Stimulated activated CD4-positive, alpha-beta T cell treated with anti-CD3 and anti-CD28 coated beads, TNF-alpha, amount 100 ng/mL, for 24 hours (primary cell): ENCODE results near the gene INSL6.
"Not testable (repeated sequence)": the region's sequence is repeated elsewhere in the genome, so short reads cannot be mapped to it uniquely, and the experiment has no call there.

Experiments used
- DNase-seq, 3 experiments: peaks; one replicate each; pipeline ENCODE4 v3.0.0-alpha.2; 2020; ENCODE audit warnings: low read depth in 3 of 3

INSL6 gene, protein sequence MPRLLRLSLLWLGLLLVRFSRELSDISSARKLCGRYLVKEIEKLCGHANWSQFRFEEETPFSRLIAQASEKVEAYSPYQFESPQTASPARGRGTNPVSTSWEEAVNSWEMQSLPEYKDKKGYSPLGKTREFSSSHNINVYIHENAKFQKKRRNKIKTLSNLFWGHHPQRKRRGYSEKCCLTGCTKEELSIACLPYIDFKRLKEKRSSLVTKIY

DNA sequence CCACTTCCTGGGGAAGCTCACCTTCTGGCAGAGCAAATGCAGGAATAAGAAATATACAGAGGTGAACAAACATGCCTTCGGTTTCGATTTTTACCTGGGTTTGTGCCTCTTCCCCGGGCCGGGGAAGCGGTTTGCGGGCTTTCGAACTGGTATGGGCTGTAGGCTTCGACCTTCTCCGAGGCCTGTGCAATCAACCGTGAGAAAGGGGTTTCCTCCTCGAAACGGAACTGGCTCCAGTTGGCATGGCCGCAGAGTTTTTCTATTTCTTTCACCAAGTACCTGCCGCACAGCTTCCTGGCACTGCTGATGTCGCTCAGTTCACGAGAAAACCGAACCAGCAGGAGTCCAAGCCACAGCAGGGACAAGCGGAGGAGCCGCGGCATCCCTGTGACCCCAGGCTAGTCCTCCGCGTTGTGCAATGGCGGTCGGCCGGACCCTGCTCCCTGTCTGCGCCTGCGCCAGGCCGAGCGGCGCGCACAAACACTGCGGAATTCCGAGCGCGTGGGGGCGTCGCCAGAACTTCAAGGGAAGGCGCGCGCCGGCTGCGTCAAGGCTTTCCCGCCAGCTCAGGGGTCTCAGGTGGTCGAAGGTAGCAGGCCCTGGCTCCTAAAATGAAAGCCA, at the start of gene INSL6:
TSS of gene INSL6 (minus strand) at position 420 of the 621 bp plus-strand sequence. CDS start at position 383, 37 bp downstream.
- no peak for DNase-seq

DNA sequence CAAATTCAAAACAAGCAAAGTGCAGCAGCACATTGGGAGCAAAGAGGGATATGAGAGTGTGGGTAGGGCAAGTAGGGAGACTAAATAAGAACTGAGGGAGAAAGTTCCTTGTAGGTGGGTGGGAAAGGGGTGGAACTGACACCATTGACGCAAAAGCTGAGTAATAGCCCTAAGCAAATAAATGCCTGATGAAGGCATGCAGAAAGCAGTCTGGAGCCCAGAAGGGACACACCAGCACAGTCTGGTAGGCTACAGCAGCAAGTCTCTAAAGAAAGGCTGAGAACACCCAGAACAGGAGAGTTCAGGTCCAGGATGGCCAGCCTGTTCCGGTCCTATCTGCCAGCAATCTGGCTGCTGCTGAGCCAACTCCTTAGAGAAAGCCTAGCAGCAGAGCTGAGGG, 45.8 kb upstream of the INSL6 start, which contains the start of gene INSL4:
TSS of gene INSL4 (plus strand) at position 208 of the 400 bp plus-strand sequence. CDS start at position 313, 105 bp downstream.
- no peak for DNase-seq

DNA sequence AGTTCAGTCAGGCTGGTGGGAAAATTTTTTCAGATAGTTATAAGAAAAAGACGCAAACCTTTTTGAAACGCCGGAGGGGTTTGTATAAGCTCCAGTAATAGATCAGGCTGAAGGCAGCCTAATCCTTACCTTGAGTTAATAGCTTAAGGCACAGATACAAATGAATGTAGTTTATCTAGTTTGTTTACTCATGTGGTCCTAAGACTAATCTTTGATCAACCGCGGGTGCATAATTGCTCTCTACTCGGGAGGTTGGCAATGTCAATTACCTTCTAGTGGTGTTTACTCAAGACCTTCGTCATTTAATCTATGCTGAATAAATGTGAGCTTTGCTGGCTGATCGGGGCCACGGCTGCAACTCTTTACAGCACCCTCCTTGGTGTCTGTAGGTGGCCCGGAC, 45.1 kb upstream of the INSL6 start:
- DNase-seq: no peak

DNA sequence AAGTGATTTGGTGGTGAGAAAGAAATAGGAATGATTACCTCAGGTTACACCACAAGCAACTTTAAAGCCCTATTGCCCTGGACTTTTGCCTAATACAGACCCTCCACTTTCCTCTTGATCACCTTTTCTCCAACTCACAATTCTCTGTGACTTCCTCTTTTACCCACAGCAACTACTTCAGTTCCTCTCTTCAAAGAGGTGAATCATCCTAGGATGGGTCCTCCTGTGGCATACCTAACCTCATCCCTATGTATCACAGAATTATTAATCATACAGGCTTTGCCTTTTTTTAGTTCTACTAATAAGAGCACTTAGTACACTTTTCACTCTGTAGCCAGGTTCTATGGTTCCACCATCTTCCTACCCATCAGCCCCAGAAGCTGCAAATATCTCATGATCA, 19.6 kb upstream of the INSL6 start:
- DNase-seq: no peak

DNA sequence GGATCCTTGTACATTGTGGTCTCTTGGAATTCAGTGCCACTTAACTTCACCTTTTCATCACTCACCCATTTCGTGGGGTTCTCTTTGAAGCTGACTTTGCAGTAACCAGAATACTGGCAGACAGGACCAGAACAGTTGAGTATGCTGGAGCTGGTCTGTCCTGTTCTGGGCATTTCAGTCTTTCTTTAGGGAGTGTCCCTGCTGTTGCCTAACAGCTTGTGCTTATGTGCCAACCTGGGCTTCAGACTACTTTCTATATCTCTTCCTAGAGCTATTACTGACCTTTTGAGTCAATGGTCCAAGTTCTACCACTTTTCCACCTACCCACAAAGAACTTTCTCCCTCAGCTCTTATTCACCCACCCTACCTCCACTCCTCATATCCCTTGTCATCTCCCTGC, 10.0 kb upstream of the INSL6 start:
- DNase-seq: no peak

DNA sequence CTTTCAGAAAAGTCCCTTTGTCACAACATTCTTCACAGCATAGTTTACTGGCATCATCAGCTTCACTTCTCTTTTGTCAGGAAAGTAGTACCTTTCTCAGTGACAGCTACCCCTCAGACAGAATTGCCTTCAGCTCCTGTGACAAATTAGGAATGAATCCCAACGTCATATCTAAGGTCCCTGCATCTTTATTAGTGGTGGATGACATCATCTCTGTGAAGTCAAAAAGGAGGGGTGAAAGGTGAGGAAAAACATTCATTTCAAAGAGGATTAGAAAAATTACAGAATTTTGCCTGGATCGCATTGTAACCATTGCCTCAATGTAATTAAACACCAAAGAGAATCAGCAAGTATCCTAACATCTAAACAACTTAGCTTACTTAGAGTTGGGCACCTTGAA, 7.9 kb upstream of the INSL6 start:
- DNase-seq: no peak

DNA sequence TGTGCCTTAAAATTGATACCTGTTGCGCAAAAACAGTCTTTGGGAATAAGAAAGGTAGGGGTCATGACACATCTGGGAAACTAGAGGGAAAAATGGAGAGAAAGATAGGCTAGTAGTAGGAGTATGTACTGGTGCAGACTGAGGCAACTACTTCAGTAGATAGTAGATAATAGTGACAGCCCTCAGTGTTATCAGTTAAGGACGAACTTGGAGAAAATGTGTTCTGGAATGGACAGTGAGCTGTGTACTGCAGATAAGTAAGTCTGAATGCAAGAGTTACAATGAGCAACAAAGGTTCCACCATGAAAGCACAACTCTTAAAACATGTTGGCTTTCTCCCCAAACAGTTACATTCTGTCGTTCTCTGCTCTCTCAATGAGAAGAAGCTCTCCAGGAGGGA, 6.5 kb upstream of the INSL6 start:
- no peak for DNase-seq

DNA sequence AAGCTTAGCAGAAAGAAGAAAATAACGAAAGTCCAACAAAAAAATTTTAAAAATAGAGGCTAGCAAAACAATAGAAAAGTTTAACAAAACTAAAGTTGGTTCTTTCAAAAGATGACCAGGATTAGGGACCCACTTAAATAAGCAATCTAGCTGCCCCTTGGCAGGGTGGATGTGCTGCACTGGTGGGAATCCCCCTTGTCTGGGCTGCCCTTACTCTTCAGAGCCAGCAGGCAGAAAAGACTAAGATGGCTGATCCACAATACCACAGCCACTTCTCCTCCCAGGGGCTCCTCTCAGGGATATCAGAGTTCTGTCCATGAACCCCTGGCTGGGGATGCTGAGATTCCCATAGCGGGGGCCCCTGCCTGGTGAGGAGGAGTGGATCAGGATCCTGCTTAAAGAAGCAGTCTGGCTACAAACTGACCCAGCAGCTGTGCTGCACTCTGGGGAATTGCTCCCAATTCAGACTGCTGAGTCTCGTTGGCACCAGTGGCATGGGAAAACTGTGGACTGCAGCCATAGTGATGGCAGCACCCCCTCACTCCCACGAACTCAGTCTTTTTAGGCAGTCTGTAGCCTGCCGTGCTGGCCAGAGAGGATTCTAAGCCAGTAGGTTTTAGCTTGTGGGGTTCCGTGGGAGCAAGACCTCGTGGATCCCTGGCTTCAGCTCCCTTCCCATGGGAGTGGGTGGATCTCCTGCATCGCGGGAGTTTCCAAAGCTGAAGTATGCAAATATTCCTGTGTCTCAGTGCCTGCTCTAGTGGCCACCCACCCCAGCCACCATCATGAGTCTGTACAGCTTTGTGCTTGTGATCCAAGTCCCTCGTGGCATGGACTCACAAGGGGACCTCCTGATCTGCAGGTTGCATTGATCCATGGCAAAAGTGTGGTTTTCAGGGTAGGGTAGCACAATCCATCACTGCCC, 2.9 kb upstream of the INSL6 start:
- no peak for DNase-seq

DNA sequence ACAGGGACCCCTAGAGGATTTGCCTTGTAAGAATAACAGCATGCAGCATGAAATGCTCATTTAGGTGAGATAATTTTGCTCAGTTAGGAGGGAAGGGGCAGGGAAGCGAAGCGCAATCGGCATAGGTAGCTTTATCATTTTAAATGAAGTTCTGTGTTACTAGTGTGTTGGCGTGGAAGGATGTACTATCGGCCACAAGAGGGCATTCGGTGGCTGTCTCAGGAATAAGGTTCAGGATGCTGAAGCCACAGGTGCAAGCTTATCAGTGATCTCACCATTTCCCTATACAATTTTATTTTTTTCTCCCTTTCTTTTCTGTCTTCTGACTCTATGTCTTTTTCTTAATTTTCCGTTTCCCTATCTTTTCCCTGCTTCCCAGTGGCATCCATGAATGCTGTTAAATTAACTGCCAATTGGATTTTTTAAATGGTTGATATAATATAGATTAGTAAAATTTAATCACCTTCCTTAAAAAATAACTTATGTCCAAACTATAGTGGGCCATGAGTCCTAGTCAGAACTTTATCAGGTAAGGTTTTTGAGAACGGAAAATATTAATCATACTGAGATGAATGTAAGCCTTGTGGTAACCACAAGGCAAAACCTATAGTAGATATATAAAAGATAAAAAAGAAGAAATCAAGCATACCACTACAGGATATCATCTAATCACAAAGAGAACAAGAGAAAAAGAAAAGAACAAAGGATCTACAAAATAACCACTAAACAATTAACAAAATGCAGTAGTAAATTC, 1.2 kb upstream of the INSL6 start:
- peak; percentile 7 to 48 (median 28) for DNase-seq

DNA sequence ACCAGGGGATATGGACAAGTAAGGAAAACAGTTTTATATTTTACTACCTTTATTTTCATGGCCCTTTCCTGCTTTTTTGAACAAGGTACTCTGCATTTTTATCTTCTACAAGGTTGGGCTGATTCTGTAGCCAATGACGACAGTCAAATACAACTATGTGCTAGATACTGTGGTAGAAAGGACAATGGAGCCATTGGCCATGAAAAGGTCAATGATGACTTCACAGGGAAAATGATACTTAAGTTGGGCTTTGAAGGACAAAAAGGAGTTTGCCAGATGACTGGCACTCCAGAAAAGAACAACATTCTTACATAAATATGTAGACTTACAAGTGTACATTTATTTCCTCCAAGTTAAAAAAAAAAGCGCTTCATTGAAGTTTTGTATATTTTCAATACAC, 663 bp downstream of the INSL6 start:
- DNase-seq: no peak

DNA sequence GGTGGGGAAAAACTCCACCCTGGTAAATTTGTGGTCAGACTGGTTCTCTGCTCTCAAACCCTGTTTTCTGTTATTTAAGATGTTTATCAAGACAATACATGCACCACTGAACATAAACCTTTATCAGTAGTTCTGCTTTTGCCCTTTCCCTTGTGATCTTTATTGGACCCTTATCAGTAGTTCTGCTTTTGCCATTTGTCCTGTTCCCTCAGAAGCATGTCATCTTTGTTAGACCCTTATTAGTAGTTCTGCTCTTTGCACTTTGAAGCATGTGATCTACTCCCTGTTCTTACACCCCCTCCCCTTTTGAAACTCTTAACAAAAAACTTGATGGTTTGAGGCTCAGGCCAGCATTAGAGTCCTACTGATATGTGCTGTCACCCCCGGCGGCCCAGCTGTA, 4.8 kb downstream of the INSL6 start:
- not testable (repeated sequence) for DNase-seq

DNA sequence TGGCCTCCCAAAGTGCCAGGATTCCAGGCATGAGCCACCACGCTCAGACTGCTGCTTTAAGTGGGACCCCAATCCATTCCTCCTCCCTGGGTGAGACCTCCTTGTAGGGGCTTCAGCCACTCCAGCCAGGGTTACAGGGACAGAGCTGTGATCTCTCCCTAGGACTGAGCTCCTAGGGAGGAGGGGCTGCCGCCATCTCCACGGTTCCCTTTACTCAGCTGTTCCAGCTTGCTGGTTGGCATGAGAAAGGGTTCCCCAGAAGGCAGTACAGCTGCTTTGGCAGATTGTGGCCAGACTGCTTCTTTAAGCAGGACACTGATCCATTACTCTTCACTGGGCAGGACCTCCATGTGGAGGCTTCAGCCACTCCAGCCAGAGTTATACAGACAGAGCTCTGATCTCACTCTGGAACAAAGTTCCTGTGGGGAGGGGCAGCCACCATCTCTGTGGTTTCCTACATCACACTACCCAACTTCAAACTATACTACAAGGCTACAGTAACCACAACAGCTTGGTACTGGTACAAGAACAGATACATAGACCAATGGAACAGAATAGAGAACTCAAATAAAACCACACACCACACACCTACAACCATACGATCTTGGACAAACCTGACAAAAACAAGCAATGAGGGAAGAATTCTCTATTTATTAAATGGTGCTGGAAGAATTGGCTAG, 7.2 kb downstream of the INSL6 start:
- DNase-seq: no peak

DNA sequence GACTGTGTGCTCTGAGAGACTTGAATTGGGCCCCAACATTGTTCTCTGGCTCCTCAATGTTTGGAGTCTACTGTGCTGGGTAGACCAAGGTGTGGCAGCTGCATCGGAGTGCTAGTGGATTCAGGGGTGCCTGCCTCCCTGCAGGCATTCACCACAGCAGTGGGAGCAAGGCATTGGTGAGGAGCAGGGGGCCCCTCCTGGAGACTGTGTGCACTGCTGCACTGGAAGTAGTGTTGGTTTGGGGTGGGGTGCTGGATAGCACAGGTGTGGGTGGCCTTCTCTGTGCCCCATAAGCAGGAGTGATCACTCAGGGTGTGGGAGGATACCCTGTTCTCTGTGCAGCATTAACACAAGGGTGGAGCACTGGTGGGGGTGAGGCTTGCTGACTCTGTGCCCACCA, 39.2 kb downstream of the INSL6 start:
- DNase-seq: no peak

DNA sequence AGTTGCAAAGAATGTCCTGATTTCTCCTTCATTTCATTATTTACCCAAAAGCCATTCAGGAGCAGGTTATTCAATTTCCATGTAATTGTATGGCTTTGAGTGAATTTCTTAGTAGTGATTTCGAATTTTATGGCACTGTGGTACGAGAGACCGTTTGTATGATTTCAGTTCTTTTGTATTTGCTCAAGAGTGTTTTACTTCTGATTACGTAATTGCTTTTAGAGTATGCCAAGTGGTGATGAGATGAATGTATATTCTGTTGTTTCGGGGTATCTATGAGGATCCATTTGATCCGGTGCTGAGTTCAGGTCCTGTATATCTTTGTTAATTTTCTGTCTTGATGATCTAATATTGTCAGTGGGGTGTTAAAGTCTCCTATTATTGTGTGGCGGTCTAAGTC, 41.2 kb downstream of the INSL6 start:
- no peak for DNase-seq

DNA sequence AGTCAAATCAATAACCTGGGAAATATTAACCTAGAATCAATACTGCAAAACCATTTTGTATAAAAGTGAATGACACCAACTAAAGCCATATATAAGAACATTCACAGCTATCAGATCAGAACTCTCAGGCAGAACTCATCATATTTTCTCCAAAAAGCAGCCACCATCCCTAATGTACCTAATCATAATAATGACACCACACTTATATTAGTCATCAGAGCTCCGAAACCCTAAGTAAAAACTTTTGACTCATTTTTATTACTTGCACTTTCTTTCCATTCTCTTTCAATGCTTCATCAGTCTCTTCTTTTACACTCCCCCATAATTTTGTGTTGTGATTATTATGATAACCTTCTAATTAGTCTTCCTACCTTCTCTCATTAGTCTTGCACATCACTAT, 45.3 kb downstream of the INSL6 start:
- DNase-seq: no peak

DNA sequence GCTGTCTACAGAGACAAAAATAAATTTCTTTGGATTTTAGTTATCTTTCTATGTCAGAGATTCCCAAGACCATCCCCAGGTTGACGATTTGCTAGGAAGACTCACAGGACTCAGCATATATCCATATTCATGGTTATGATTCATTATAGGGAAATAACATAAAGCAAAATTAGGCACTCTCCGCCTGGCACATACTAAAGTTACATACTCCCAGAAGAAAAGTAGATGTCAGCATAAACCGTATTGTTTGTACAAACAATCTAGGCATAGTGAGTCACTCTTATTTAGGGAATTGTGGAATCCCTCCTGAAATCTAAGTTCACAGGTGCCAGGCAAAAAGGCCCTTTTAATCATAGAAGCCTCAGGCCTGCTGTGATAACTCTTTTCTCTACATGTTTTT, 62.9 kb downstream of the INSL6 start:
- no peak for DNase-seq

DNA sequence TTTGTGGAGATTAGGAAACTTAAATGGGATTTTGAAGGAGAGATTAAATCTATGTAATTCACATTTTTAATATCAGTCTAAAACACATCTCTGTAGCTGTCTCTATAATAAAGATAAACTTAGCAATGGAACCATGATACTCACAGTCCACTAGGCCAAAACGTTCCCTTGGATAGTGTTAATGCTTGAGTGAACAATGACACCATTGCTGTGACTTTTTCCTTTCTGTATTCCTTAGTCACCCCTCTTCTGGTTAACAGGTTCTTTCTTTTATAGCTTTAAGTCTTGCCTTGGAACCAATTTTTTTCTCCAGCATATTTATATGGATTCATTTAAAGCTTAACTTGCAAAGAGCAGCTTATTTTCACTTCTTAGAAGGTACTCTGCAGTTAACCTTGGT, 63.3 kb downstream of the INSL6 start:
- no peak for DNase-seq

DNA sequence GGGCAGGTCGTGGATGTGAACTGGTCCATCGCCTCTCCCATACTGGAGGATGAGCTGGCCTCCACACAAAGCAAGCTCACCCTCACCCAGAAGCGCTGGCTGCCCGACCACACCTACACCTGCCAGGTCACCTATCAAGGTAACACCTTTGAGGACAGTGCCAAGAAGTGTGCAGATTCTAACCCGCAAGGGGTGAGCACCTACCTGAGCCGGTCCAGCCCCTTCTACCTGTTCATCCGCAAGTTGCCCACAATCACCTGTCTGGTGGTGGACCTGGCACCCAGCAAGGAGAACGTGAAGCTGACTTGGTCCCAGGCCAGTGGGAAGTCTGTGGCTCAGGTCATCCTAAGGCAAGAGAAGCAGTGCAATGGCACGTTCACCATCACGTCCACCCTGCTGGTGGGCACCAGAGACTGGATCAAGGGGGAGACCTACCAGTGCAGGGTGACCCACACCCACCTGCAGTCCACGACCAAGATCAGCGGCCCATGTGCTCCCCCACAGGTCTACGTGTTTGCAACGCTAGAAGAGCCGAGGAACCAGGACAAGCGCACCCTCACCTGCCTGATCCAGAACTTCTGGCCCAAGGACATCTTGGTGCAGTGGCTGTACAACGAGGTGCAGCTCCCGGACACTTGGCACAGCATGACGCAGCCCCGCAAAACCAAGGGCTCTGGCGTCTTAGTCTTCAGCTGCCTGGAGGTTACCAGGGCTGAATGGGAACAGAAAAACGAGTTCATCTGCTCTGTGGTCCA, 71.3 kb downstream of the INSL6 start:
- DNase-seq: no peak
